Gastroesophageal sphincter (tissue), 3 donors: ENCODE data around the gene GABPB1.

Source experiments
- CTCF ChIP-seq, 4 experiments: fragments of 200-600 bp in 2 of 4; fragments of 450-650 bp in 2 of 4; sonication (generic) in 1 of 4; IDR thresholded peaks; one replicate each; pipeline ENCODE4 v1.5.1; 2017 to 2019; ENCODE audit warnings: antibody characterized with exemption in 4 of 4, mild to moderate bottlenecking in 2 of 4, moderate library complexity in 2 of 4
- POLR2A ChIP-seq, 2 donors: fragments of 450-650 bp; IDR thresholded peaks; one replicate each; pipeline ENCODE4 v1.6.1; 2017; ENCODE audit warnings: antibody characterized with exemption in 2 of 2, mild to moderate bottlenecking in 2 of 2, moderate library complexity in 1 of 2
- POLR2AphosphoS5 ChIP-seq: sonication (generic); formaldehyde crosslinking; IDR thresholded peaks from one replicate; pipeline ENCODE4 v1.6.1; 2017; ENCODE audit warnings: antibody characterized with exemption

- TF ChIP-seq CTCF (IDR thresholded peaks at IDR 0.05) (no peak), POLR2A (IDR thresholded peaks at IDR 0.05) (no peak), POLR2AphosphoS5 (no peak)
Observed at GRCh38 chr15:50241684-50242450, 113.1 kb downstream of the GABPB1 start.
